Right forelimb (tissue), 1 donor: ENCODE measurements around the gene OSTF1.

ENCODE experiments used
- DNase-seq: peaks from one replicate; pipeline ENCODE4 v3.0.0-alpha.2; 2018

OSTF1 gene

GRCh38 chr9:75169623-75170022, 81.3 kb downstream of the OSTF1 start:
- no peak for DNase-seq

GRCh38 chr9:75170898-75171360, 82.6 kb downstream of the OSTF1 start:
- no peak for DNase-seq

GRCh38 chr9:75175395-75175794, 87.1 kb downstream of the OSTF1 start:
- DNase-seq: no peak

- no peak for DNase-seq
Measured at GRCh38 chr9:75176037-75176436, 87.7 kb downstream of the OSTF1 start.

GRCh38 chr9:75181750-75182149, 93.4 kb downstream of the OSTF1 start:
- no peak for DNase-seq

GRCh38 chr9:75183306-75183705, 95.0 kb downstream of the OSTF1 start:
- no peak for DNase-seq

GRCh38 chr9:75184471-75184870, 96.2 kb downstream of the OSTF1 start:
- DNase-seq: no peak

- no peak for DNase-seq
Measured at GRCh38 chr9:75185585-75186170, 97.4 kb downstream of the OSTF1 start.

GRCh38 chr9:75186767-75187380, 98.6 kb downstream of the OSTF1 start:
- DNase-seq: no peak

- DNase-seq: no peak
Measured at GRCh38 chr9:75188756-75189155, 100.4 kb downstream of the OSTF1 start.

- DNase-seq: no peak
Measured at GRCh38 chr9:75190762-75191161, 102.4 kb downstream of the OSTF1 start.
